ENCODE data around the gene NBPF6.
"Not testable (repeated sequence)": the region's sequence is repeated elsewhere in the genome, so short reads cannot be mapped to it uniquely, and the experiment has no call there.

- not testable (repeated sequence) for TF ChIP-seq CTCF (conservative IDR thresholded peaks at IDR 0.05; ENCODE audit: low read depth, low read length); EZH2phosphoT487 (IDR thresholded peaks at IDR 0.05; ENCODE audit: borderline replicate concordance, low read length)
Measured at GRCh38 chr1:108461758-108462157, 11.6 kb downstream of the NBPF6 start.

Measured in PC-3 (cell line).